Prostate gland (tissue), 2 donors: ENCODE data around the gene TRMT112.

Source experiments
- CTCF ChIP-seq, 4 experiments: fragments of 200-600 bp in 2 of 4; fragments of 450-650 bp in 2 of 4; sonication (generic) in 2 of 4; IDR thresholded peaks; 1 replicate in 3 of 4; 2 replicates in 1 of 4; pipeline ENCODE4 v1.5.1; 2016 to 2019; ENCODE audit warnings: antibody characterized with exemption in 4 of 4, mild to moderate bottlenecking in 2 of 4, moderate library complexity in 2 of 4
- POLR2A ChIP-seq: fragments of 450-650 bp; IDR thresholded peaks from one replicate; pipeline ENCODE4 v1.6.1; 2016; ENCODE audit warnings: antibody characterized with exemption, mild to moderate bottlenecking

GRCh38 chr11:64313491-64314145, 3.7 kb downstream of the TRMT112 start:
- TF ChIP-seq CTCF (IDR thresholded peaks at IDR 0.05), result no peak
- TF ChIP-seq POLR2A, result no peak
